ENCODE results near the gene IWS1. TPM values are rescaled to one million over a fixed set of nuclear protein-coding genes. Genes with fewer than 3 reads are reported as not detected.

IWS1 gene
- total and polyA plus RNA-seq, 9 of the 15 experiments (the other 6 are each of a cell fraction or from before 2014, with no cell fraction given): 20.8 to 67.2 (median 46.6) TPM

DNA sequence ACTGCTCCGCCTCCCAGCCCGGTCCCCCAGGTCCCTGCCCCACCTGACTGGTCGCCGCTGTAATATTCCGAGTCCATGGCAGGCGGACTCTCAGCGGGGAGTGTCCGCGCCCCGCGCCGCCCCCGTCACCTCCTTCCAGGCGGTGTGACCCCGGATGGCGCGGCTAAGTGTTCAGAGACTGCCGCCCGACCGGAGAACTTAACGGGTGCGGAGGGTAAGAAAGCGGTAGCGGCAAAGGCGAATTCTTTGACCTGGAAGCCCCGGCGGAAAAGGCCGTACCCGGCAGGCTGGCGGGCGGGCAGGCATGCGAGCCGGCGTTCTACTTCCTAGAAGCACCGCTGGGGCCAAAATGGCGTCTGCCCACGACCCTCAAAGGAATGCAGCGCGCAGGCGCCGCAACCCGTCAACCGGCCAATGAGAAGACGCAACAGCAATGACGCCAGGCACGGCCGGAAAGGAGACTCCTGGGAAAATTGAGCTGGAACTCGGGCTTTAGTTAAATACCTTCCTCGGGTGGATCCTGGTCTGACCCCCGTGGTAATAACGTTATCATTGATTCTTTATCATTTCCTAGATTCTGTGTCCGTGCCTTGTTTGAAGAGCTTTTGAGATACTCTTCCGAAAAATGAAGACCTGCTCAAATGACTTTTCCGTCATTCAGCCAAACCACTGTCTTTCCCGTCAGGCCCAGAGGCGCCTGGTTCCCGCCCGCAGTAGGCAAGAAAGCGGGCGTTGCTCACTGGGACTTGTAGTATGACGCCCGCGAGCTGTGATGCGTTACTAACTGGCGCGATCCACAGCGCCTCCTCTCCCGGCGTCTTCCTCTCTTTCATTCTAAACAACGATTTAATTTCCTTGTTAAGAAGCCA, at the start of gene IWS1 (continued):
- no peak for TF ChIP-seq ZNF232 (CRISPR knock-in tag; IDR thresholded peaks at IDR 0.05)
- TF ChIP-seq ZNF347 (CRISPR knock-in tag; IDR thresholded peaks at IDR 0.05; ENCODE audit: low read depth): no peak
- no peak for TF ChIP-seq SOX6 (IDR thresholded peaks at IDR 0.05)
- peak; percentile 54; the same call in 1 of the 2 replicates for TF ChIP-seq ZBTB7A (IDR thresholded peaks at IDR 0.05; ENCODE audit: borderline replicate concordance, control insufficient read depth, low read depth, low read length)
- no peak for TF ChIP-seq ZNF184 (CRISPR knock-in tag; IDR thresholded peaks at IDR 0.05)
- TF ChIP-seq E4F1 (CRISPR knock-in tag; IDR thresholded peaks at IDR 0.05; ENCODE audit: borderline replicate concordance): no peak
- TF ChIP-seq LCOR (CRISPR knock-in tag; IDR thresholded peaks at IDR 0.05): peak; percentile 63; the same call in 1 of the 2 replicates
- no peak for TF ChIP-seq CBX2 (IDR thresholded peaks at IDR 0.05; ENCODE audit: insufficient read depth, low read length, poor library complexity, severe bottlenecking)
- TF ChIP-seq CBFA2T3 (IDR thresholded peaks at IDR 0.05): no peak
- no peak for TF ChIP-seq NCOA4 (IDR thresholded peaks at IDR 0.05; ENCODE audit: partially characterized antibody)
- no peak for TF ChIP-seq CHD7 (IDR thresholded peaks at IDR 0.05; ENCODE audit: low read depth, low read length)
- no peak for TF ChIP-seq NFXL1 (CRISPR knock-in tag; IDR thresholded peaks at IDR 0.05)
- TF ChIP-seq HNRNPUL1 (IDR thresholded peaks at IDR 0.05; ENCODE audit: low read length): no peak
- TF ChIP-seq FOXP1 (CRISPR knock-in tag; IDR thresholded peaks at IDR 0.05): no peak
